ENCODE measurements around the gene DSE. TPM values are rescaled to one million over a fixed set of nuclear protein-coding genes. Genes with fewer than 3 reads are reported as not detected.

The DSE gene
- total RNA-seq, 4 donors from 2014 or later, result 27.8 to 42.1 (median 31.5) TPM

DNA sequence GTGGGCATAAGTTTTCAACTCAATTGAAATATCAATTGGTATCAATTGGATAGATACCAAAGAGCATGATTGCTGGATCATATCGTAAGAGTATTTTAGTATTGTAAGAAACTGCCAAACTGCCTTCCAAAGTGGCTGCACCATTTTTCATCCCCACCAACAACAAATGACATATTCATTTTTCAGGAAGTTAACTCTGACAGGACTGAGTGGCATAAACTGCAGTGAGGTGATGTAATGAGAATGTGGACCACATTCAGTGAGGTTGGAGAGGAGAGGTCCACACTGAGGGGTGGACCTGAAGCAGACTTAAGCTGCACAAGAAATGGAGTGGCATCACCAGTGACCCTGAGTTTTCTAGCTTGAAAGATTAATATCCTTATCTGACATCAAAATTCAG lies 78.8 kb downstream of the DSE start:
- no peak overlapping the region for H3K27ac ChIP-seq (replicated peaks in 1 of 4)
- H3K36me3 ChIP-seq, result no peaks in the 10 kb centered on the region
- H3K9me3 ChIP-seq, result no peaks in the 10 kb centered on the region
- TF ChIP-seq, protein P1, sequence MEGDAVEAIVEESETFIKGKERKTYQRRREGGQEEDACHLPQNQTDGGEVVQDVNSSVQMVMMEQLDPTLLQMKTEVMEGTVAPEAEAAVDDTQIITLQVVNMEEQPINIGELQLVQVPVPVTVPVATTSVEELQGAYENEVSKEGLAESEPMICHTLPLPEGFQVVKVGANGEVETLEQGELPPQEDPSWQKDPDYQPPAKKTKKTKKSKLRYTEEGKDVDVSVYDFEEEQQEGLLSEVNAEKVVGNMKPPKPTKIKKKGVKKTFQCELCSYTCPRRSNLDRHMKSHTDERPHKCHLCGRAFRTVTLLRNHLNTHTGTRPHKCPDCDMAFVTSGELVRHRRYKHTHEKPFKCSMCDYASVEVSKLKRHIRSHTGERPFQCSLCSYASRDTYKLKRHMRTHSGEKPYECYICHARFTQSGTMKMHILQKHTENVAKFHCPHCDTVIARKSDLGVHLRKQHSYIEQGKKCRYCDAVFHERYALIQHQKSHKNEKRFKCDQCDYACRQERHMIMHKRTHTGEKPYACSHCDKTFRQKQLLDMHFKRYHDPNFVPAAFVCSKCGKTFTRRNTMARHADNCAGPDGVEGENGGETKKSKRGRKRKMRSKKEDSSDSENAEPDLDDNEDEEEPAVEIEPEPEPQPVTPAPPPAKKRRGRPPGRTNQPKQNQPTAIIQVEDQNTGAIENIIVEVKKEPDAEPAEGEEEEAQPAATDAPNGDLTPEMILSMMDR (IDR thresholded peaks at IDR 0.05), result no peak
- no peak for TF ChIP-seq POLR2A (IDR thresholded peaks at IDR 0.05; ENCODE audit: low read depth)
- no peak for TF ChIP-seq POLR2AphosphoS5 (IDR thresholded peaks at IDR 0.05)
- no peak for TF ChIP-seq EP300 (IDR thresholded peaks at IDR 0.05)
- WGBS, result 52% methylated on average over 1 of the region's 1 CpG
- H3K27me3 ChIP-seq, result no peaks in the 10 kb centered on the region
- H3K4me3 ChIP-seq, result no peak overlapping the region
- DNase-seq (ENCODE audit: extremely low spot score), result no peak
- H3K4me1 ChIP-seq, result peaks cover 0 to 12% (median 8%) of the 10 kb centered on the region in 4 donors
- intact Hi-C loops (cut with DNase I), result no loop called here

DNA sequence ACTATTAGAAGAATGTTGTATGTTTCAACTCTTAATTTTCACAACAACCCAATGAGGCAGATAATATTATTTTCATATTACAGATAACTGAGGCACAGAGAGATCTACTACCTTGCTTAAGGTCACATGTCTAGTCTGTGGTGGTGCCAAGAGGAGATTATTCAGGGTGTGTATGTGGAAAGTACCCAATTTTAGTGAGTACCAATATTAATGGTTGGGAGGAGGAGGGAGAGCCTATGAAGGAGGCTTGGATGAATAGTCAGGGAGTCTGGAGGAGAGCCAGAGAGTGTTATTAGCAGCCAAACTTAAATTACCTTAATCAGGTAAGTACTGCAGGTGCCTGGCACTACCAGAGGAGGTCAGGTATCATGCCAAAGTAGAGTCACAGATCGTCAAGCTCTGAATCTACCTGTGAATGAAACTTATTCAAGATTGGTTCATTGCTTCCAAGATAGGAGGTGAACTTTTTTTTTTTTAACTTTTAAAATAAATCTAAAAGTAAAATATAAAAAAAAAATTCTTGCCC lies 79.5 kb downstream of the DSE start:
- intact Hi-C loops (cut with DNase I), result no loop called here
- TF ChIP-seq, protein P1 (IDR thresholded peaks at IDR 0.05), result no peak
- no peak for TF ChIP-seq EP300 (IDR thresholded peaks at IDR 0.05)
- TF ChIP-seq POLR2A (IDR thresholded peaks at IDR 0.05; ENCODE audit: low read depth), result no peak
- TF ChIP-seq POLR2AphosphoS5 (IDR thresholded peaks at IDR 0.05), result no peak
- Histone ChIP-seq H3K4me1 (peaks cover 0 to 12% (median 8%) of the 10 kb centered on the region in 4 donors), H3K4me3 (no peak overlapping the region), H3K27me3 (no peaks in the 10 kb centered on the region), H3K27ac (replicated peaks in 1 of 4) (no peak overlapping the region), H3K36me3 (no peaks in the 10 kb centered on the region), H3K9me3 (no peaks in the 10 kb centered on the region)
- no peak for DNase-seq (ENCODE audit: extremely low spot score)
- WGBS, result 90% methylated on average over 1 of the region's 1 CpG

DNA sequence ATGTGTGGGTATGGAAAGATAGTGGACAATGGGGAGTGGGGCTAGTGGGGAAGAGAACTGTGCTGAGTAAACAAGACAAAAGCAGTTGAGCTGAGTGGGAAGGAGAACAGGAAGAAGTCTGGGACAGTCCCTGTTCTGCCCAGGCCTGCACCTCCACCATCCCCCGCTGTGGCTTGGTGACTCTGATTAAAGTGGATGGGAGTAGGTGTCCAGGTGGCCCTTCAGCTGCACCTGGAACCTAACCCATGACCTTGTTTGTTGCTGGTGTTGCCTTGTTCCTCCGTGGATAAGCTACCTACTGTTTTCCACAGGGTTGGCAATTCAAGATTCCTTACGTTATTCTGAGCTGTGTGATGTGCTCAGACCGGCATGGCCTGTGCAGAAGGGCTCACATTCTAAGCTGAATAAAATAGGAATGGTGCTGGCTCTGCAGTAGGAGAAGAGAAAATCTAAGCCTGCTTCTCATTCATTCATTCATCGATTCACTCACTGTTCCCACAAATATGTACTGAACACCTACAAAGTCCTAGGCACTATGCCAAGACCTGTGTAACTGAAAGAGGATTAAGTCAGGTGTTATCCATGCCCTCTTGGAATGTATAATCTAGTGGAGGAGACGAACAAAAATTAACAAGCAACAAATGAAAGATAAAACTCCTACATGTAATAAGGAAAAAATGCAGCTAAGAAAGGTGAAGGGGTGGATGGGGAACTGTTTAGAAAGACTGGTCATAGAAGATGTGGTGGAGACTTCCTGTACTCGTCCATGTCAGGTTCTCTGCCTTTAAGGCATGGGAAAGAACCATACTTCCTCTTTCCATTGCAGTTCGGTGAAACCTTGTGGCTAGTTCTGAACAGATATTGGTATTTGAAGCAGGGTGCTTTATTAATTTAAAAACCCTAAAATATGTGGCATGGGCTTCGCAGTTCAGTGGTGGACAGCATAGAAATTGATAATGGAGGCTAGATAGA lies 80.3 kb downstream of the DSE start:
- H3K36me3 ChIP-seq, result no peaks in the 10 kb centered on the region
- no peak for DNase-seq (ENCODE audit: extremely low spot score)

DNA sequence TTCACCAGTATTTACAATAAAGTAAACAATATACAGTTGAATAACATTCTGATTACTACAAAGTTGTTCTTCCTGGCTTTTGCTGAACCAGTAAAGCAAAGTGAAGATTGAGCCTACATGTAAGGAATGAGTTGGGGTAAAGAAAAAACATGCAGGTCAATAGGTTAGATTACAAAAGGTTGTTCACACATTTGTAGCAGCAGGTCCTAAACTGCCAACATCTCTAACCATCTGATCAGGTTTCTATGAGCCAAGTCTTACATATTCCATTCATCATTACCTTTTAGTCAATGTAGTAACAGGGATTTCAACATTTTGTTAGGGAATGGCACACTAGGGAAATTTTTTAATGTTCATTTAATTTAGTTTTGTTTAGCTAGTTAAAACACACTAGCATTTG lies 81.2 kb downstream of the DSE start:
- intact Hi-C loops (cut with DNase I), result no loop called here
- no peaks in the 10 kb centered on the region for H3K9me3 ChIP-seq
- TF ChIP-seq EP300 (IDR thresholded peaks at IDR 0.05), result no peak
- TF ChIP-seq POLR2A (IDR thresholded peaks at IDR 0.05; ENCODE audit: low read depth), result no peak
- TF ChIP-seq POLR2AphosphoS5 (IDR thresholded peaks at IDR 0.05), result no peak
- TF ChIP-seq, protein P1 (IDR thresholded peaks at IDR 0.05), result no peak

More for the DNA sequence above, 80.3 kb downstream of the DSE start:
- no peaks in the 10 kb centered on the region for H3K27me3 ChIP-seq
- no peaks in the 10 kb centered on the region for H3K9me3 ChIP-seq
- intact Hi-C loops (cut with DNase I), result no loop called here
- no peak overlapping the region for H3K4me3 ChIP-seq
- no peak overlapping the region for H3K27ac ChIP-seq (replicated peaks in 1 of 4)
- 78% methylated on average over 9 of the region's 9 CpGs for WGBS
- TF ChIP-seq, protein P1 (IDR thresholded peaks at IDR 0.05), result no peak
- no peak for TF ChIP-seq EP300 (IDR thresholded peaks at IDR 0.05)
- TF ChIP-seq POLR2A (IDR thresholded peaks at IDR 0.05; ENCODE audit: low read depth), result no peak
- no peak for TF ChIP-seq POLR2AphosphoS5 (IDR thresholded peaks at IDR 0.05)
- H3K4me1 ChIP-seq, result peaks cover 0 to 12% (median 8%) of the 10 kb centered on the region in 4 donors

More for the DNA sequence above, 81.2 kb downstream of the DSE start:
- Histone ChIP-seq H3K27me3 (no peaks in the 10 kb centered on the region), H3K27ac (replicated peaks in 1 of 4) (no peak overlapping the region), H3K36me3 (no peaks in the 10 kb centered on the region), H3K4me3 (no peak overlapping the region), H3K4me1 (peaks cover 0 to 12% (median 7%) of the 10 kb centered on the region in 4 donors)
- no peak for DNase-seq (ENCODE audit: extremely low spot score)
